ENCODE data around the gene AOAH.

The AOAH gene

DNA sequence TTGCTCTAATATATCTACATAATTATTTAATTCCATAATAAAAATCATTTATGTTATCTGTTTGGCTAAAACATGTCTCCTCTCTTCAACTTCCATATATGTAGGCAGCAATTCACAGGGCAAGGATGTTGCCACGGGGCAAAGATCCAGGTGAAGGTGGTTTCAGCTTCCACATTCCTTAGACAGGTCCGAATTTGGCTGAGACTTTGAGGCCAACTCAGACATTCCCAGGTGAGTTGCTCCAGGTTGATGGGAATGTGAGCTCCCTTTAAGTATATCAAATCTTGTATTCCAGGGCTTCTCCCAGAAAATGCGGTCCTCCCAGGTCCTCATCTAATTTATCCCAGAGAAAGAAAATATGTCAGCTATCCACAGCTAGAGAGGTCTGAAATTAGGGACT lies 15.1 kb upstream of the AOAH start:
- Histone ChIP-seq H3K27ac (ENCODE audit: insufficient read depth, low read length, poor library complexity, severe bottlenecking) (no peak overlapping the region), H3K4me3 (ENCODE audit: insufficient read depth, low read depth, low read length, poor library complexity, severe bottlenecking) (no peak overlapping the region), H3K9me3 (ENCODE audit: control insufficient read depth, low read length) (no peaks in the 10 kb centered on the region), H3K4me1 (ENCODE audit: control insufficient read depth, insufficient read depth, low read length, poor library complexity, severe bottlenecking) (peaks cover 8% of the 10 kb centered on the region), H3K27me3 (replicated peaks; ENCODE audit: control insufficient read depth, insufficient read depth, low read length, poor library complexity, severe bottlenecking) (no peaks in the 10 kb centered on the region), H3K36me3 (ENCODE audit: control insufficient read depth, insufficient read depth, low read length) (no peaks in the 10 kb centered on the region)
- DNase-seq = no peak

DNA sequence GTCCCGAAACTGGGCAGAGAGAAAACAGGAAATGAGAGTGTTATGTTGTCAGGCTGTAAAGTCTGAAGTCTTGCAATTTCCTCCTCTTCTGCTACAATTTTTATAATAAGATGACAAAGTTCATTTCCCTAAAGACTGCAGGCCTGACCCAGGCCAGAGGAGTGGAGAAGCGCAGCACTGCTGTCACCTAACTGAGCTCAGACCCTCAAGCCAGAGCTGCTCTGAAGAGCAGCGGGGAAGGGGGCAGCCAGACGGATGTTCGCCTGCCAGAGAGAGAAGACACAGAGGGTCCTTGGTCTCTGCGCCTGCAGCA lies 12.6 kb upstream of the AOAH start:
- Histone ChIP-seq H3K9me3 (ENCODE audit: control insufficient read depth, low read length) (no peaks in the 10 kb centered on the region), H3K36me3 (ENCODE audit: control insufficient read depth, insufficient read depth, low read length) (no peaks in the 10 kb centered on the region), H3K4me3 (ENCODE audit: insufficient read depth, low read depth, low read length, poor library complexity, severe bottlenecking) (no peak overlapping the region), H3K27ac (ENCODE audit: insufficient read depth, low read length, poor library complexity, severe bottlenecking) (no peak overlapping the region), H3K27me3 (replicated peaks; ENCODE audit: control insufficient read depth, insufficient read depth, low read length, poor library complexity, severe bottlenecking) (no peaks in the 10 kb centered on the region), H3K4me1 (ENCODE audit: control insufficient read depth, insufficient read depth, low read length, poor library complexity, severe bottlenecking) (peaks cover 8% of the 10 kb centered on the region)
- DNase-seq = no peak

DNA sequence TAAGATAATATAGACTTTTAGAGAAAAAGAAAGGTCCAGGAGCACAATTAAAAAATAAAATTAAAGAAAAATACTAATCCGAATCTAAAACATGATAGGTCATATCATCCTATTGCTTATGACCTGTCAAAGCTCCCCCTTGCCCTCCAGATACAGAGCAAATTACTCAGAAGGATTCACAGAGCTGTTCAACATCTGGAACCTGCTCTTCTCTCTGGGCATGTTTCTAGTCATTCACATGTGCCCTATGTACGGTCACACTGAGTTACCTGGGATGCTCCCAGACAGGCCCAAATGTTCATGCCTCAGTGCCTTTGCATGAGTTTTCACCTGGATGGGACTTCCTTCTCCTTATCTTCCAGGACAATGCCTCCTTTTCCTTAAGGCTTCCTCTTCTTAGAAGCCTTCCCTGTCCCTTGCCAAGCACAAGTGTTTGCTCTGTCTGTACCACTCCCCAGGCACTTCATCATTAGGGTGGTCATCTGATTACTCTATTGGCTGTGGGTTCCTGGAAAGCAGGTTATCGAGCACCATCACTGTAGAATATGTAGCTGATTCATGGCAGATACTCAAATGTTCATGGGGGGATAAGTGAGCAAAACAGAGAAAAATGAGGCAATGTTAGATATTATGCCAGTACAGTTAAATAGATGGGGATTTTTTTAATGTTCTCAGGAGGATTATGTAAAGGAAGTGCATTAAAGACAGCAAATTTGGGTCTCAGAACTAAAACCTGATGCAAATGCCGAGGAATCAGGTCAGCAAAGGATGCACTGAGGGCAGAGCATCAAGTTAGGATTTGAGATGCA lies 12.0 kb upstream of the AOAH start:
- Histone ChIP-seq H3K9me3 (ENCODE audit: control insufficient read depth, low read length) (no peaks in the 10 kb centered on the region), H3K27me3 (replicated peaks; ENCODE audit: control insufficient read depth, insufficient read depth, low read length, poor library complexity, severe bottlenecking) (no peaks in the 10 kb centered on the region), H3K27ac (ENCODE audit: insufficient read depth, low read length, poor library complexity, severe bottlenecking) (no peak overlapping the region), H3K36me3 (ENCODE audit: control insufficient read depth, insufficient read depth, low read length) (no peaks in the 10 kb centered on the region), H3K4me3 (ENCODE audit: insufficient read depth, low read depth, low read length, poor library complexity, severe bottlenecking) (no peak overlapping the region), H3K4me1 (ENCODE audit: control insufficient read depth, insufficient read depth, low read length, poor library complexity, severe bottlenecking) (peaks cover 8% of the 10 kb centered on the region)
- no peak for DNase-seq

DNA sequence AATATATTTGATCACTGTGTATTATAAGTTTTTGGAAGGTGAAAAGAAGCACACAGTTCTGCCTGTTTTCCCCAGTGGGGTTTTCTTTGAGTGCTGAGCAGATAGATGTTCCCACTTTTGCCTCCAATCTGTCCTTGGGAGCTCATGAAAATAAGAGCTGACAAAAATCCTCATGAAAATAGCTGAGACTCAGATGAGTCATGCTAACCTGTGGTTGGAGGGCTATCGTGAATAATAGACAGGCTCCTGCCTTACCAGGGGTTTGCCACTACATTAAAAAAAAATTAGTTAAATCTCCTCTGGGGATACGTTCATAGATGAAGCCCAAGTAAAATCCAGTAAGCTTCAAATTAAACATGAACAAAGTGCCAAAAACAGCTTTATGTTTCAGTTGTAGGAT lies 10.9 kb upstream of the AOAH start:
- H3K27me3 ChIP-seq (replicated peaks; ENCODE audit: control insufficient read depth, insufficient read depth, low read length, poor library complexity, severe bottlenecking) = no peaks in the 10 kb centered on the region
- peaks cover 8% of the 10 kb centered on the region for H3K4me1 ChIP-seq (ENCODE audit: control insufficient read depth, insufficient read depth, low read length, poor library complexity, severe bottlenecking)
- no peaks in the 10 kb centered on the region for H3K9me3 ChIP-seq (ENCODE audit: control insufficient read depth, low read length)
- no peak overlapping the region for H3K4me3 ChIP-seq (ENCODE audit: insufficient read depth, low read depth, low read length, poor library complexity, severe bottlenecking)
- DNase-seq = no peak
- no peak overlapping the region for H3K27ac ChIP-seq (ENCODE audit: insufficient read depth, low read length, poor library complexity, severe bottlenecking)
- H3K36me3 ChIP-seq (ENCODE audit: control insufficient read depth, insufficient read depth, low read length) = no peaks in the 10 kb centered on the region

DNA sequence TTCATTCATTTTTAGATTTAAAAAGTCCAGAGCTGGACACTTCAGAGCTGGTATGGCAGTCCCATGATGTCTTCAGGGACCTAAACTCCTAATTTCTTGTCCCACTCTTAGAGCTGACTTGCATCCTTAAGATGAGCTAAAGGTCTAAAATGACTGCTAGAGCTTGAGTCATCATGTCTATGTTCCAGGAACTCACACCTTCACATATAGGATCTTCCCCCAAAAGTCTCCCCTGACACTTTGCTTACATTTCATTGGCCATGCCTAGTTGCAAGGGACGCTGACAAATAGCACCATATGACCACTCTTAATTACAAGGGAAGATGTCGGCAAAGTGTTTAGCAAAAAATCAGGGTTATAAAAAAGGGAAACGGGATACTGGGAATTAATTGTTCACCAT lies 10.4 kb upstream of the AOAH start:
- H3K4me1 ChIP-seq (ENCODE audit: control insufficient read depth, insufficient read depth, low read length, poor library complexity, severe bottlenecking) = peaks cover 8% of the 10 kb centered on the region
- H3K27ac ChIP-seq (ENCODE audit: insufficient read depth, low read length, poor library complexity, severe bottlenecking) = no peak overlapping the region
- no peak overlapping the region for H3K4me3 ChIP-seq (ENCODE audit: insufficient read depth, low read depth, low read length, poor library complexity, severe bottlenecking)
- H3K9me3 ChIP-seq (ENCODE audit: control insufficient read depth, low read length) = no peaks in the 10 kb centered on the region
- no peaks in the 10 kb centered on the region for H3K36me3 ChIP-seq (ENCODE audit: control insufficient read depth, insufficient read depth, low read length)
- no peak for DNase-seq
- no peaks in the 10 kb centered on the region for H3K27me3 ChIP-seq (replicated peaks; ENCODE audit: control insufficient read depth, insufficient read depth, low read length, poor library complexity, severe bottlenecking)

DNA sequence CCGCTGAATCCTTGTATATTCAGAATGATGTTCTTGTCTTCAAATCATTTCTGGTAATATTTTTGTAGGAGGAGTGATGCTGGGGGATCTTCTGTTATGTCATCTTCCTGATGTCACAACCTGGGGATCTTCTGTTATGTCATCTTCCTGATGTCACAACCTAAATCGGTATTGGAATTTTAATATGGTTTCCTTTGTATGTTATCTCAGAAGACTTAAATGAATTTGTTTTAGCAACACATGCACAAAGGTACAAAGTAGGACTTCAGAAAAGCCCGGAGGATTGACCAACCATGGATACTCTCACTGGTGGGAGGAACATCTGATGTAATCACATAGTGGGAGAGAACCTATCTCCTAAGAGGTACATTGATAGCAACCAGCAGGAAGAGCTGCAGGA lies 9.1 kb upstream of the AOAH start:
- no peaks in the 10 kb centered on the region for H3K36me3 ChIP-seq (ENCODE audit: control insufficient read depth, insufficient read depth, low read length)
- peaks cover 8% of the 10 kb centered on the region for H3K4me1 ChIP-seq (ENCODE audit: control insufficient read depth, insufficient read depth, low read length, poor library complexity, severe bottlenecking)
- no peak for DNase-seq
- H3K9me3 ChIP-seq (ENCODE audit: control insufficient read depth, low read length) = no peaks in the 10 kb centered on the region
- no peak overlapping the region for H3K27ac ChIP-seq (ENCODE audit: insufficient read depth, low read length, poor library complexity, severe bottlenecking)
- no peak overlapping the region for H3K4me3 ChIP-seq (ENCODE audit: insufficient read depth, low read depth, low read length, poor library complexity, severe bottlenecking)
- H3K27me3 ChIP-seq (replicated peaks; ENCODE audit: control insufficient read depth, insufficient read depth, low read length, poor library complexity, severe bottlenecking) = no peaks in the 10 kb centered on the region

DNA sequence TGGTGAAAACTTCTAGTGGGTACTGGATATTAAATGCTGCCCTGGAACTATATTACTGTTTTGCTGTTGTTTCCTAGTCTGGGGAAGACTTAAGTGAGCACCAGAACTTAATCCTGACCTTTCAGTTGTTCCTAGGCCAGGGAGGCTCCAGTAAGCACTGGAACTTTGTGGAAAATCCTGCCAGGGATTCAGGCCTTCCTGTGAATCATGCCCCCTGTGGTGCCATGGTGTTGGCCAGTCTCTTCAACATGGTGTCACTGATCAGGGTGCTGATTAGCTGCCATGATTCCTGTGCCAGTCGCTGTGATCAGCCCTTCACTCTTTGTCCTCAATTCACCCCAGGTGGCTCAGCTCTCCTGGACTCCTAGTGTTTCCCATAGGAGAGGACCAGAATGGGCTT lies 8.5 kb upstream of the AOAH start:
- H3K4me3 ChIP-seq (ENCODE audit: insufficient read depth, low read depth, low read length, poor library complexity, severe bottlenecking) = no peak overlapping the region
- no peaks in the 10 kb centered on the region for H3K36me3 ChIP-seq (ENCODE audit: control insufficient read depth, insufficient read depth, low read length)
- H3K9me3 ChIP-seq (ENCODE audit: control insufficient read depth, low read length) = no peaks in the 10 kb centered on the region
- peaks cover 8% of the 10 kb centered on the region for H3K4me1 ChIP-seq (ENCODE audit: control insufficient read depth, insufficient read depth, low read length, poor library complexity, severe bottlenecking)
- no peak for DNase-seq
- no peak overlapping the region for H3K27ac ChIP-seq (ENCODE audit: insufficient read depth, low read length, poor library complexity, severe bottlenecking)
- H3K27me3 ChIP-seq (replicated peaks; ENCODE audit: control insufficient read depth, insufficient read depth, low read length, poor library complexity, severe bottlenecking) = no peaks in the 10 kb centered on the region

DNA sequence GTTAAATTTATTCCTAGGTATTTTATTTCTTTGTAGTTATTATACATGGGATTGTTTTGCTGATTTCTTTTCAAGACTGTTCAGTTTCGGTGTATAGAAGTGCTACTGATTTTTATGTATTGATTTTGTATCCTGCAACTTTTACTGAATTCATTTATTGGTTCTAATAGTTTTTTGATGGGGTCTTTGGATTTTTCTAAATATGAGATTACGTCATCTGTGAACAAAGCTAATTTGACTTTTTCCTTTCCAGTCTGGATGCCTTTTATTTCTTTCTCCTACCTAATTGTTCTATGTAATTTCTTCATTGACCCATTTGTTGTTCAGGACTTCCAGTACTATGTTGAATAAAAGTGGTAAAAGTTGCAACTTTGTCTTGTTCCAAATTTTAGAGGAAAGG lies 5.8 kb upstream of the AOAH start:
- H3K27ac ChIP-seq (ENCODE audit: insufficient read depth, low read length, poor library complexity, severe bottlenecking) = no peak overlapping the region
- no peak for DNase-seq
- no peaks in the 10 kb centered on the region for H3K27me3 ChIP-seq (replicated peaks; ENCODE audit: control insufficient read depth, insufficient read depth, low read length, poor library complexity, severe bottlenecking)
- H3K4me3 ChIP-seq (ENCODE audit: insufficient read depth, low read depth, low read length, poor library complexity, severe bottlenecking) = no peak overlapping the region
- no peaks in the 10 kb centered on the region for H3K9me3 ChIP-seq (ENCODE audit: control insufficient read depth, low read length)
- H3K4me1 ChIP-seq (ENCODE audit: control insufficient read depth, insufficient read depth, low read length, poor library complexity, severe bottlenecking) = peaks cover 8% of the 10 kb centered on the region
- H3K36me3 ChIP-seq (ENCODE audit: control insufficient read depth, insufficient read depth, low read length) = no peaks in the 10 kb centered on the region

DNA sequence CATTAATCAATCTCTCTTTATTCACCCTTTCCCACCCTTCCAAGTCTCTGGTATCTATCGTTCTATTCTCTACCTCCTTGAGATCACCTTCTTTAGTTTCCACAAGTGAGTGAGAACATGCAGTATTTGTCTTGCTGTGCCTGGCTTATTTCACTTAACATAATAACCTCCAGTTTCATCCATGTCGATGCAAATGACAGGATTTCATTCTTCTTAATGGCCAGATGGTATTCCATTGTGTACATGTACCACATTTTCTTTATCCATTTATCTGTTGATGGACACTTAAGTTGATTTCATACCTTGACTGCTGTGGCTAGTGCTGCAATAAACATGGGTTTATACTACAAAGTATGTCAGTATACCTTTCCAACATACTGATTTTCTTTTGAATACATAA lies 3.8 kb upstream of the AOAH start:
- H3K9me3 ChIP-seq (ENCODE audit: control insufficient read depth, low read length) = no peaks in the 10 kb centered on the region
- no peaks in the 10 kb centered on the region for H3K36me3 ChIP-seq (ENCODE audit: control insufficient read depth, insufficient read depth, low read length)
- no peaks in the 10 kb centered on the region for H3K27me3 ChIP-seq (replicated peaks; ENCODE audit: control insufficient read depth, insufficient read depth, low read length, poor library complexity, severe bottlenecking)
- H3K4me3 ChIP-seq (ENCODE audit: insufficient read depth, low read depth, low read length, poor library complexity, severe bottlenecking) = no peak overlapping the region
- DNase-seq = no peak
- peaks cover 21% of the 10 kb centered on the region for H3K4me1 ChIP-seq (ENCODE audit: control insufficient read depth, insufficient read depth, low read length, poor library complexity, severe bottlenecking)
- H3K27ac ChIP-seq (ENCODE audit: insufficient read depth, low read length, poor library complexity, severe bottlenecking) = no peak overlapping the region

DNA sequence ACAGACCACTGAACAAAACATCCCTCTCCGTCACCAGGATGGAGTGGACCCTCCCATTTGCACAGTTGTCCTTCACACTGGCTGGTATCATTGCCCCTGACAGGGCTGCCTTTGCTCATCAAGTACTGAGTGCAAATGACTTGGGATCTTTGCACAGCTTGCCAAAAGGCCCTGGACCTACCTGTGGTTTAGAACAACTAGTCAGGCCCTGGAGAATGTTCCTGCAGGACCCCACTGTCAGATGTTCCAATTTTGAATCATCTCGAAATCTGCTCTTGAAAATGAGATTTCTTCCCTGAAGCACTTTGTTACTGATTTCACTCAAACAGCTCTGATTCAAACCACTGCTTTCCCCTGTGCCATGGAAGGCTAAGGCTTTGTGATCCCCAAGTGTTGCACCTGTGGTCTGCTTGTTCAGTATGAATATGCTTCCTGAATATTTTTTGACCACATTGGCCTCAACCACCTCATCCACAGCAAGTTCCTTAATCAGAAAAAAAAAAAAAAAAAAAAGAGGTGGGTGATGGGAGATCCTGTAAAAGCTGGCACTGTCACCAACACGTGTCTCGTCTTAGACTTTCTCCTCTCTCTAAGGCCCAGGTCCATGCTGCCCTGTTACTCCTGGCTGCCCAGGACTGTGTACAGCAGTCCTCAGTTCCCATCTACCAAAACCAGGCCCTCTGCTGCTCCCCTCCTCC lies 2.7 kb upstream of the AOAH start:
- Histone ChIP-seq H3K4me3 (ENCODE audit: insufficient read depth, low read depth, low read length, poor library complexity, severe bottlenecking) (no peak overlapping the region), H3K27ac (ENCODE audit: insufficient read depth, low read length, poor library complexity, severe bottlenecking) (no peak overlapping the region), H3K27me3 (replicated peaks; ENCODE audit: control insufficient read depth, insufficient read depth, low read length, poor library complexity, severe bottlenecking) (no peaks in the 10 kb centered on the region), H3K4me1 (ENCODE audit: control insufficient read depth, insufficient read depth, low read length, poor library complexity, severe bottlenecking) (peaks cover 26% of the 10 kb centered on the region), H3K9me3 (ENCODE audit: control insufficient read depth, low read length) (no peaks in the 10 kb centered on the region), H3K36me3 (ENCODE audit: control insufficient read depth, insufficient read depth, low read length) (no peaks in the 10 kb centered on the region)
- no peak for DNase-seq

Measured in effector memory CD4-positive, alpha-beta T cell (primary cell).